ENCODE data around the gene ETNPPL.

Gene ETNPPL

GRCh38 chr4:108762559-108763225, at the start of gene ETNPPL:
Gene ETNPPL (minus strand): TSS chr4:108763053. CDS start chr4:108762898, 155 bp downstream.
- no peak for DNase-seq (ENCODE audit: low read depth in 2 of 2, low spot score in 1 of 2)

- DNase-seq (ENCODE audit: low read depth in 2 of 2, low spot score in 1 of 2) = no peak
These were observed 48.6 kb upstream of the ETNPPL start for GRCh38 chr4:108811486-108811885.

- DNase-seq (ENCODE audit: low read depth in 2 of 2, low spot score in 1 of 2) = no peak
These were observed 47.2 kb upstream of the ETNPPL start for GRCh38 chr4:108810087-108810486.

- DNase-seq (ENCODE audit: low read depth in 2 of 2, low spot score in 1 of 2) = no peak
These were observed 41.9 kb upstream of the ETNPPL start for GRCh38 chr4:108804648-108805273.

- DNase-seq (ENCODE audit: low read depth in 2 of 2, low spot score in 1 of 2) = no peak
These were observed 36.5 kb upstream of the ETNPPL start for GRCh38 chr4:108799306-108799705.

GRCh38 chr4:108796173-108796572, 33.3 kb upstream of the ETNPPL start:
- no peak for DNase-seq (ENCODE audit: low read depth in 2 of 2, low spot score in 1 of 2)

GRCh38 chr4:108795733-108796132, 32.9 kb upstream of the ETNPPL start:
- DNase-seq (ENCODE audit: low read depth in 2 of 2, low spot score in 1 of 2) = no peak

- no peak for DNase-seq (ENCODE audit: low read depth in 2 of 2, low spot score in 1 of 2)
These were observed 31.3 kb upstream of the ETNPPL start for GRCh38 chr4:108794136-108794535.

- no peak for DNase-seq (ENCODE audit: low read depth in 2 of 2, low spot score in 1 of 2)
These were observed 30.6 kb upstream of the ETNPPL start for GRCh38 chr4:108793415-108793814.

GRCh38 chr4:108788731-108789130, 25.9 kb upstream of the ETNPPL start:
- DNase-seq (ENCODE audit: low read depth in 2 of 2, low spot score in 1 of 2) = no peak

GRCh38 chr4:108787724-108788123, 24.9 kb upstream of the ETNPPL start:
- no peak for DNase-seq (ENCODE audit: low read depth in 2 of 2, low spot score in 1 of 2)

GRCh38 chr4:108787106-108787505, 24.3 kb upstream of the ETNPPL start:
- DNase-seq (ENCODE audit: low read depth in 2 of 2, low spot score in 1 of 2) = no peak

GRCh38 chr4:108786351-108786750, 23.5 kb upstream of the ETNPPL start:
- DNase-seq (ENCODE audit: low read depth in 2 of 2, low spot score in 1 of 2) = no peak

- DNase-seq (ENCODE audit: low read depth in 2 of 2, low spot score in 1 of 2) = no peak
These were observed 21.0 kb upstream of the ETNPPL start for GRCh38 chr4:108783665-108784463.

GRCh38 chr4:108779958-108780357, 17.1 kb upstream of the ETNPPL start:
- no peak for DNase-seq (ENCODE audit: low read depth in 2 of 2, low spot score in 1 of 2)

- DNase-seq (ENCODE audit: low read depth in 2 of 2, low spot score in 1 of 2) = no peak
These were observed 14.5 kb upstream of the ETNPPL start for GRCh38 chr4:108777388-108777787.

- no peak for DNase-seq (ENCODE audit: low read depth in 2 of 2, low spot score in 1 of 2)
These were observed 13.1 kb upstream of the ETNPPL start for GRCh38 chr4:108775921-108776320.

GRCh38 chr4:108774809-108775530, 12.1 kb upstream of the ETNPPL start:
- DNase-seq (ENCODE audit: low read depth in 2 of 2, low spot score in 1 of 2) = no peak

- DNase-seq (ENCODE audit: low read depth in 2 of 2, low spot score in 1 of 2) = no peak
These were observed 9.5 kb upstream of the ETNPPL start for GRCh38 chr4:108772402-108772801.

- no peak for DNase-seq (ENCODE audit: low read depth in 2 of 2, low spot score in 1 of 2)
These were observed 3.2 kb upstream of the ETNPPL start for GRCh38 chr4:108766058-108766457.

GRCh38 chr4:108763986-108764385, 1.1 kb upstream of the ETNPPL start:
- DNase-seq (ENCODE audit: low read depth in 2 of 2, low spot score in 1 of 2) = no peak

- DNase-seq (ENCODE audit: low read depth in 2 of 2, low spot score in 1 of 2) = no peak
These were observed 357 bp upstream of the ETNPPL start for GRCh38 chr4:108763226-108763593.
